K562 treated with DMSO at 1 percent for 48 hours (cell line): ENCODE data around the gene MSMO1. TPM values are rescaled to one million over a fixed set of nuclear protein-coding genes. Genes with fewer than 3 reads are reported as not detected.

Experiments used
- total RNA-seq: library from RNA; unstranded; fragments of 300-600 nt; gene quantifications from 2 replicates; pipeline ENCODE4 v1.2.3, GENCODE V29; 2022; ENCODE audit warnings: low replicate concordance; ENCODE audit errors: extremely low read depth

Gene MSMO1
- total RNA-seq = not detected in 2 replicates

GRCh38 chr4:165327211-165328100, at the start of gene MSMO1:
TSS of gene MSMO1 (plus strand) at chr4:165327669. CDS start at chr4:165333371, 5,702 bp downstream.

GRCh38 chr4:165378745-165379677, 51.5 kb downstream of the MSMO1 start, which contains the start of gene CPE:
TSS of gene CPE (plus strand) at chr4:165379008. CDS start at chr4:165379222, 214 bp downstream.

Other genes starting within 250 kb of the MSMO1 start
- not detected in 2 replicates for gene TMEM192, start 214.8 kb upstream of the MSMO1 start, total RNA-seq
- gene KLHL2, start 120.1 kb upstream of the MSMO1 start, total RNA-seq = not detected in 2 replicates
- gene CPE, start 51.3 kb downstream of the MSMO1 start, total RNA-seq = not detected in 2 replicates